GM12892 (cell line): ENCODE data around the gene SORCS1.

Experiments
- POLR2A ChIP-seq: IDR thresholded peaks from 2 replicates; pipeline ENCODE4 v1.6.1; 2011; ENCODE audit warnings: low read depth, low read length, control low read depth
- POLR2AphosphoS5 ChIP-seq: IDR thresholded peaks from 2 replicates; pipeline ENCODE4 v1.6.1; 2011; ENCODE audit warnings: low read depth, low read length, control low read depth

GRCh38 chr10:106972381-106972780 lies 192.1 kb downstream of the SORCS1 start:
- TF ChIP-seq POLR2A: no peak
- no peak for TF ChIP-seq POLR2AphosphoS5
